Activated CD4-positive, alpha-beta T cell treated with anti-CD3 and anti-CD28 coated beads, Interleukin-2, amount 10 ng/mL, durations not matched to agents 24 days and 14 days (primary cell): Measurements from ENCODE around the gene STYK1. TPM values are rescaled to one million over a fixed set of nuclear protein-coding genes. Genes with fewer than 3 reads are reported as not detected.
"Not testable (repeated sequence)": the region's sequence is repeated elsewhere in the genome, so short reads cannot be mapped to it uniquely, and the experiment has no call there.

ENCODE experiments used
- DNase-seq: peaks from one replicate; pipeline ENCODE4 v3.0.0; 2022
- H3K27ac Mint-ChIP-seq: one replicate; pipeline ENCODE4 v1.8.0; 2022; ENCODE audit warnings: mild to moderate bottlenecking, mixed read lengths
- H3K27me3 Mint-ChIP-seq: one replicate; pipeline ENCODE4 v1.8.0; 2022; ENCODE audit warnings: mixed read lengths
- H3K36me3 Mint-ChIP-seq: one replicate; pipeline ENCODE4 v1.8.0; 2022; ENCODE audit warnings: low read depth, mild to moderate bottlenecking, mixed read lengths
- H3K4me1 Mint-ChIP-seq: one replicate; pipeline ENCODE4 v1.8.0; 2021; ENCODE audit warnings: mixed read lengths
- H3K4me3 Mint-ChIP-seq: one replicate; pipeline ENCODE4 v1.8.0; 2022; ENCODE audit warnings: mild to moderate bottlenecking, moderate library complexity, mixed read lengths
- H3K9me3 Mint-ChIP-seq: one replicate; pipeline ENCODE4 v1.8.0; 2021; ENCODE audit warnings: mixed read lengths
- intact Hi-C: fragments of 100-400 bp; cut with micrococcal nuclease; formaldehyde crosslinking; loops from one replicate; pipeline ENCODE4 v1.15.1; 2023
- total RNA-seq: library from RNA; stranded (reverse); gene quantifications from 2 replicates; pipeline ENCODE4 v1.2.3, GENCODE V29; 2022

The STYK1 gene
- total RNA-seq, 1 donor from 2014 or later: not detected

DNA sequence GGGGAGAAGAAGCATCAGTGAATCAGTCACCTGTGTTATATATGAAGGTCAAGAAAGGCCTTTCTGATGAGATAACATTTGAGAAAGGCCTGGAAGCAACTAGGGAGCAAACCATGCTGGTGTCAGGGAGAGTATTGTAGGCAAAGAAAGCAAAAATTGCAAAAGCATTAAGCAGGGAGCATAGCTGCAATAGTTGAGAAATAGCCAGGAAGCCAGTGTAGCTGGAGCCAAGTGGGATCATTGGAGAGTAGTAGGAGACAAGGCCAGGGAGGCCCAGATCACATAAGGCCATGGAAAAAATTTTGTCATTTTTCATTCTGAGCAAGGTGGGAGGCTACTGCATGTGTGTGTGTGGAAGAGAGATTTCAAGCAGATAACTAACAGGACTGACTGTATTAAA is 41.6 kb downstream of the STYK1 start:
- no peak for DNase-seq
- intact Hi-C loops: no loop called here
- no peak overlapping the region for H3K27ac Mint-ChIP-seq
- no peaks in the 10 kb centered on the region for H3K9me3 Mint-ChIP-seq
- H3K27me3 Mint-ChIP-seq: peaks cover 40% of the 10 kb centered on the region
- H3K4me1 Mint-ChIP-seq: no peaks in the 10 kb centered on the region
- no peaks in the 10 kb centered on the region for H3K36me3 Mint-ChIP-seq
- no peak overlapping the region for H3K4me3 Mint-ChIP-seq

DNA sequence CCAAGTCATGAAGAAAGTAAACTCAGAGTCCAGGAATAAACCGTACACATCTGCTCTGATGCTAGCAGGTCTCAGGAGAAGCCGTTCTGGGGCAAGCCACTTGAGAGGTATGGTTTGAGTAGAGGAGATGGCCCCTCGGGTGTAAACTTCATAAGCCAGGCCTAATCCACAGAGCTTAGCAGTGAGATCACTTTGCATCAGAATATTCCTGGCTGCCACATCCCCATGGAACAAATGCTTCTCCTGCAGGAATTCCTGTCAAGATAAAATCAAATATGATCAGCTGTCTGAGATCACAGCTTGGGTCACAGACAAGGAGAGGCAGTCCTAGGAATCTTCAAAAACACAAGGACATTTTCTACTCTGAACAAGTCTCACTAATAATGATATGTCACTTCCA is 49.2 kb downstream of the STYK1 start:
- Mint-ChIP-seq H3K27me3 (peaks cover 40% of the 10 kb centered on the region), H3K4me1 (no peaks in the 10 kb centered on the region), H3K27ac (no peak overlapping the region), H3K36me3 (no peaks in the 10 kb centered on the region), H3K9me3 (no peaks in the 10 kb centered on the region), H3K4me3 (no peak overlapping the region)
- no peak for DNase-seq
- intact Hi-C loops: no loop called here

GRCh38 chr12:10623131-10623530 is 50.7 kb downstream of the STYK1 start:
- no peak for DNase-seq
- Mint-ChIP-seq H3K36me3 (no peaks in the 10 kb centered on the region), H3K4me3 (no peak overlapping the region), H3K4me1 (no peaks in the 10 kb centered on the region), H3K27ac (no peak overlapping the region), H3K9me3 (no peaks in the 10 kb centered on the region), H3K27me3 (peaks cover 48% of the 10 kb centered on the region)
- intact Hi-C loops: no loop called here

GRCh38 chr12:10621278-10621677 is 52.6 kb downstream of the STYK1 start:
- no peaks in the 10 kb centered on the region for H3K4me1 Mint-ChIP-seq
- DNase-seq: no peak
- H3K9me3 Mint-ChIP-seq: no peaks in the 10 kb centered on the region
- intact Hi-C loops: no loop called here
- H3K36me3 Mint-ChIP-seq: no peaks in the 10 kb centered on the region
- peaks cover 45% of the 10 kb centered on the region for H3K27me3 Mint-ChIP-seq
- H3K27ac Mint-ChIP-seq: no peak overlapping the region
- H3K4me3 Mint-ChIP-seq: no peak overlapping the region

DNA sequence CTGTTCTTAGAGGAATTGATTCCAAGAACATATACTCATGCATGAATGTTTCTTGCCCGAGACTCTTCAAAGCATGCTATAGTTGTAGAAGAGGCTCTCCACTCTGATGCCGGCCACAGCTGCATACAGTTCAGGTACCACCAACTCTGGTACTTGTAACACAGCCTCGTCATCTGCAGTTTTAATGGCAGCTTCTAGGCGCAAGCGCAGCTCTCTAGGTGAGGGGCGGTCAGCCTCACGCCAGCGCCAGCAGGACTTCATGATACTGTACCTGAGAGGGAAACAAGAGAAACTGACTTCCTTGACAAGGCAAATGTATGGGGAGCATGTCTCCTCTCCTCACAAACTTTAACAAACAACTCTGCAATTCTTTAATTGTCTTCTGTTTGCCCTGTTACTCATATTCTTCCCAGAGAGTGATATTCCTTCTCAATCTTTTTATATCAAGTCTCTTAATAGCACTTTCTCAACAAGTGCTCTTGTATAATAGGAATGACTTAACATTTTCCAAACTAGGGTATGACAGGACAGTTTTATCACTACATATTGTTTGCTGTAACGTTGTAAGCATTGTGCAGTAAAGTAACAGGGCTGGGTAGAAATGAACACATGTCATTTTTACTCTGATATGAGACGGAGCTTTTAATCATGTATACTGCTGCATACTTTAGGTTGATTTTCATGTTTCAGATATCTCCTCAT is 53.6 kb downstream of the STYK1 start:
- H3K27me3 Mint-ChIP-seq: peaks cover 46% of the 10 kb centered on the region
- H3K4me3 Mint-ChIP-seq: no peak overlapping the region
- no peaks in the 10 kb centered on the region for H3K9me3 Mint-ChIP-seq
- no peak overlapping the region for H3K27ac Mint-ChIP-seq
- no peak for DNase-seq
- intact Hi-C loops: no loop called here
- no peaks in the 10 kb centered on the region for H3K36me3 Mint-ChIP-seq
- H3K4me1 Mint-ChIP-seq: peaks cover under 1% of the 10 kb centered on the region

- intact Hi-C loops: no loop called here
- Mint-ChIP-seq H3K36me3 (peaks cover 1% of the 10 kb centered on the region), H3K9me3 (no peaks in the 10 kb centered on the region), H3K4me3 (no peak overlapping the region), H3K27ac (no peak overlapping the region), H3K27me3 (peaks cover 46% of the 10 kb centered on the region), H3K4me1 (peaks cover 7% of the 10 kb centered on the region)
- DNase-seq: no peak
Observed at GRCh38 chr12:10618338-10618987, 55.4 kb downstream of the STYK1 start.

GRCh38 chr12:10617863-10618262 is 56.0 kb downstream of the STYK1 start:
- Mint-ChIP-seq H3K36me3 (peaks cover 5% of the 10 kb centered on the region), H3K27me3 (peaks cover 47% of the 10 kb centered on the region), H3K27ac (no peak overlapping the region), H3K4me3 (no peak overlapping the region), H3K9me3 (no peaks in the 10 kb centered on the region), H3K4me1 (peaks cover 11% of the 10 kb centered on the region)
- intact Hi-C loops: no loop called here
- no peak for DNase-seq

GRCh38 chr12:10615532-10615931 is 58.3 kb downstream of the STYK1 start:
- intact Hi-C loops: no loop called here
- H3K9me3 Mint-ChIP-seq: no peaks in the 10 kb centered on the region
- no peak for DNase-seq
- no peak overlapping the region for H3K27ac Mint-ChIP-seq
- peaks cover 24% of the 10 kb centered on the region for H3K4me1 Mint-ChIP-seq
- H3K27me3 Mint-ChIP-seq: peaks cover 35% of the 10 kb centered on the region
- peaks cover 16% of the 10 kb centered on the region for H3K36me3 Mint-ChIP-seq
- no peak overlapping the region for H3K4me3 Mint-ChIP-seq

GRCh38 chr12:10614056-10614370 is 59.8 kb downstream of the STYK1 start:
- H3K36me3 Mint-ChIP-seq: peaks cover 21% of the 10 kb centered on the region
- intact Hi-C loops: loop anchor here (5.0 kb wide), 1 partner anchor 747 kb away; the partner anchor contains the start of gene CLEC2B
- no peak for DNase-seq
- H3K4me1 Mint-ChIP-seq: peaks cover 27% of the 10 kb centered on the region
- H3K9me3 Mint-ChIP-seq: no peaks in the 10 kb centered on the region
- H3K4me3 Mint-ChIP-seq: peak overlapping the region; percentile 100
- peaks cover 21% of the 10 kb centered on the region for H3K27me3 Mint-ChIP-seq
- peak overlapping the region; percentile 100 for H3K27ac Mint-ChIP-seq

GRCh38 chr12:10613349-10614055 is 60.4 kb downstream of the STYK1 start, which contains the start of gene MAGOHB:
Gene MAGOHB, minus strand, starts transcription at chr12:10613609. Its CDS starts 77 bp downstream, at chr12:10613532.
- Mint-ChIP-seq H3K36me3 (peaks cover 25% of the 10 kb centered on the region), H3K9me3 (no peaks in the 10 kb centered on the region), H3K27me3 (peaks cover 19% of the 10 kb centered on the region), H3K4me1 (peaks cover 27% of the 10 kb centered on the region), H3K4me3 (peak within 1 kb of the TSS; percentile 100), H3K27ac (peak within 1 kb of the TSS; percentile 100)
- peak; percentile 100 for DNase-seq
- intact Hi-C loops: loop anchor here (1.0 to 5.0 kb wide), 5 partner anchors 61 to 746 kb away; partner anchors contain the start of genes CLEC2B, GABARAPL1, SMIM10L1 and STYK1

GRCh38 chr12:10612984-10613348 is 60.9 kb downstream of the STYK1 start:
- Mint-ChIP-seq H3K4me3 (peak overlapping the region; percentile 100), H3K9me3 (no peaks in the 10 kb centered on the region), H3K36me3 (peaks cover 26% of the 10 kb centered on the region), H3K4me1 (peaks cover 27% of the 10 kb centered on the region), H3K27ac (peak overlapping the region; percentile 100), H3K27me3 (peaks cover 14% of the 10 kb centered on the region)
- intact Hi-C loops: loop anchor here (1.0 to 5.0 kb wide), 5 partner anchors 62 to 746 kb away; partner anchors contain the start of genes CLEC2B, GABARAPL1, SMIM10L1 and STYK1
- DNase-seq: no peak

GRCh38 chr12:10612110-10612509 is 61.7 kb downstream of the STYK1 start:
- intact Hi-C loops: loop anchor here (2.0 to 5.0 kb wide), 4 partner anchors 63 to 745 kb away; partner anchors contain the start of genes CLEC2B, GABARAPL1, SMIM10L1 and STYK1
- Mint-ChIP-seq H3K4me3 (peak overlapping the region; percentile 100), H3K4me1 (peaks cover 27% of the 10 kb centered on the region), H3K27ac (peak overlapping the region; percentile 100), H3K27me3 (peaks cover 9% of the 10 kb centered on the region), H3K9me3 (no peaks in the 10 kb centered on the region), H3K36me3 (peaks cover 31% of the 10 kb centered on the region)
- no peak for DNase-seq

DNA sequence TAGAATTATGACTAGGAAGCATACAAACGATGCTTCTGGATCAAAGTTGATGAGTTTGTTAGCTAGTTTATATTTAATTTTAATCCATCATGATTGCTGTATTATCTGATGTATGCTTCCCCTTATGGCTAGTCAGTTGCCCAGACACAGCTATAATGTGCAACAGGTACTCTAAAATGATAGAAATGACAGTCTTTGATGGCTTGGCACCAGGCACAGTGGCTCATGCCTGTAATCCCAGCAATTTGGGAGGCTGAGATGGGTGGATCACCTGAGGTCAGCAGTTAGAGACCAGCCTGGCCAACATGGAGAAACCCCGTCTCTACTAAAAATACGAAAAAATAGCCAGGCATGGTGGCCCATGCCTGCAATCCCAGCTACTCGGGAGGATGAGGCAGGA is 62.6 kb downstream of the STYK1 start:
- H3K9me3 Mint-ChIP-seq, H3K4me3 Mint-ChIP-seq, H3K27ac Mint-ChIP-seq, H3K27me3 Mint-ChIP-seq, DNase-seq: not testable (repeated sequence)
- H3K4me1 Mint-ChIP-seq: peaks cover 27% of the 10 kb centered on the region
- intact Hi-C loops: loop anchor here (5.0 kb wide), 1 partner anchor 744 kb away; the partner anchor contains the start of gene CLEC2B
- H3K36me3 Mint-ChIP-seq: peaks cover 34% of the 10 kb centered on the region

- no peak overlapping the region for H3K27ac Mint-ChIP-seq
- DNase-seq: no peak
- no peak overlapping the region for H3K4me3 Mint-ChIP-seq
- no peaks in the 10 kb centered on the region for H3K9me3 Mint-ChIP-seq
- peaks cover 41% of the 10 kb centered on the region for H3K36me3 Mint-ChIP-seq
- intact Hi-C loops: loop anchor here (5.0 kb wide), 1 partner anchor 743 kb away; the partner anchor contains the start of gene CLEC2B
- peaks cover 5% of the 10 kb centered on the region for H3K27me3 Mint-ChIP-seq
- peaks cover 26% of the 10 kb centered on the region for H3K4me1 Mint-ChIP-seq
Observed at GRCh38 chr12:10610188-10610587, 63.7 kb downstream of the STYK1 start.
